ENCODE data around the gene SPRR2F. TPM values are rescaled to one million over a fixed set of nuclear protein-coding genes. Genes with fewer than 3 reads are reported as not detected.
"Not testable (repeated sequence)": the region's sequence is repeated elsewhere in the genome, so short reads cannot be mapped to it uniquely, and the experiment has no call there.

Gene SPRR2F
- total RNA-seq, 1 donor from 2014 or later = not detected

DNA sequence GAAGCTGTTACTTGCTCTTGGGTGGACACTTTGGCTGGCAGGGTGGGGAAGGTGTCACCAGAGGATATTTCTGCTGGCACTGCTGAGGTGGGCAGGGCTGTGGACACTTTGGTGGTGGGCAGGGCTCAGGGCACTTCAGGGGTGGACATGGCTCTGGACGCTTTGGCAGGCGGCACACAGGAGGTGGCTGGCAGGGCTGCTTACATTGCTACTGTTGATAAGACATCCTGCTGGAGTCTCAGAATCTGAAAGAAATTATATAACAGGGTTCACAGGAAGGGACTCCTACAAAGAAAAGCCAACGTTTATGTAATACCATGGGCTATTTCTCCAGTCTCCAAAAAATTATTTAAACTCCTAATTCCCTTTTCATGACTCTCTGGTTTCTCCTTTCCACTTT lies 27.2 kb upstream of the SPRR2F start:
- no peaks in the 10 kb centered on the region for H3K36me3 ChIP-seq (ENCODE audit: control insufficient read depth, insufficient read depth, low read length)
- H3K27me3 ChIP-seq (ENCODE audit: control insufficient read depth, insufficient read depth, low read length) = no peaks in the 10 kb centered on the region
- no peak for DNase-seq (ENCODE audit: low read depth)
- no peak overlapping the region for H3K4me3 ChIP-seq (ENCODE audit: low read depth, low read length)
- no peak for TF ChIP-seq CTCF (IDR thresholded peaks at IDR 0.05; ENCODE audit: insufficient read depth, low read length, poor library complexity, severe bottlenecking)

- H3K4me3 ChIP-seq (ENCODE audit: low read depth, low read length) = no peak overlapping the region
- no peaks in the 10 kb centered on the region for H3K36me3 ChIP-seq (ENCODE audit: control insufficient read depth, insufficient read depth, low read length)
- no peak for TF ChIP-seq CTCF (IDR thresholded peaks at IDR 0.05; ENCODE audit: insufficient read depth, low read length, poor library complexity, severe bottlenecking)
- DNase-seq (ENCODE audit: low read depth) = no peak
- H3K27me3 ChIP-seq (ENCODE audit: control insufficient read depth, insufficient read depth, low read length) = no peaks in the 10 kb centered on the region
Measured at GRCh38 chr1:153133743-153134142, 20.4 kb upstream of the SPRR2F start.

DNA sequence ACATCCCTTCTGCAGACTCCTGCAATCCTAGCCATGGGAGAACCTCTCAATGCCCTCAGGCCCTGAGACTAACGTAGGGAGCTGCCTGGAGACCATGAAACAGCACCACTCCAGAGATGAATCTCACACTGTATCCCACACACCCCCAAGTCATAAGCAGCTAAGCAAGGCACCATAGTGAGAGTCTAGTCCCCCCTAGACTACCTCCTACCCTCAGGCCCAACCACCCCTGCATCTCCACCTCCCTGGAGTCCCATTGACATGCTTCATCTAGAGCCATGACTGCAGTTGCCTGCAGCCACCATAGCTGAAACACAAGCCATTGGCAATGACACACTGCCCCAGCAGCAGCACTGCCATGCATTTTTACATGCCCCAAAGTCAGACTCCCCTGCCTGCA lies 20.0 kb upstream of the SPRR2F start:
- Histone ChIP-seq H3K27me3 (ENCODE audit: control insufficient read depth, insufficient read depth, low read length) (no peaks in the 10 kb centered on the region), H3K36me3 (ENCODE audit: control insufficient read depth, insufficient read depth, low read length) (no peaks in the 10 kb centered on the region), H3K4me3 (ENCODE audit: low read depth, low read length) (no peak overlapping the region)
- DNase-seq (ENCODE audit: low read depth) = no peak
- TF ChIP-seq CTCF (IDR thresholded peaks at IDR 0.05; ENCODE audit: insufficient read depth, low read length, poor library complexity, severe bottlenecking) = no peak

GRCh38 chr1:153128688-153129087 lies 15.4 kb upstream of the SPRR2F start:
- H3K27me3 ChIP-seq (ENCODE audit: control insufficient read depth, insufficient read depth, low read length); H3K36me3 ChIP-seq (ENCODE audit: control insufficient read depth, insufficient read depth, low read length): not testable (repeated sequence)

DNA sequence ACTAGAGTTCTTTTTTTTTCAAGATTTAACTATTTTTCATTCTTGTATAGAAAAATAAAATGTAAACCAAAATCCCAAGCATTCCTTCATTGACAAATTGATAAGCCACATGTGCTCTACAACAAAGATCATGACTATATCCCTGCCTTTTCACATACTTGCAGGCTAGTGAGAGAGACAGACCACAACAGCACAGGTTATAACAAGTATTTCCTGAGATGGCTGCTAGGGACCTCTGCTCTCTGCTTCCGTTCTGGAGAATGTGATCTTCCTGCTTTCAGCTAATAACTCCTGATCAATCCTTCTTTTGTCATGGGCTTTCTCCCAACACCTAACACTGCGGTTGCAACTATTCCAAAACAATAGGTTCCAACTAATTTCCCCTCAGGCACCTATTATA lies 14.0 kb upstream of the SPRR2F start:
- H3K36me3 ChIP-seq (ENCODE audit: control insufficient read depth, insufficient read depth, low read length) = no peaks in the 10 kb centered on the region
- TF ChIP-seq CTCF (IDR thresholded peaks at IDR 0.05; ENCODE audit: insufficient read depth, low read length, poor library complexity, severe bottlenecking) = no peak
- H3K27me3 ChIP-seq (ENCODE audit: control insufficient read depth, insufficient read depth, low read length) = peaks cover 2% of the 10 kb centered on the region
- no peak overlapping the region for H3K4me3 ChIP-seq (ENCODE audit: low read depth, low read length)
- DNase-seq (ENCODE audit: low read depth) = no peak

More at GRCh38 chr1:153128688-153129087, 15.4 kb upstream of the SPRR2F start:
- H3K4me3 ChIP-seq (ENCODE audit: low read depth, low read length); DNase-seq (ENCODE audit: low read depth): not testable (repeated sequence)

DNA sequence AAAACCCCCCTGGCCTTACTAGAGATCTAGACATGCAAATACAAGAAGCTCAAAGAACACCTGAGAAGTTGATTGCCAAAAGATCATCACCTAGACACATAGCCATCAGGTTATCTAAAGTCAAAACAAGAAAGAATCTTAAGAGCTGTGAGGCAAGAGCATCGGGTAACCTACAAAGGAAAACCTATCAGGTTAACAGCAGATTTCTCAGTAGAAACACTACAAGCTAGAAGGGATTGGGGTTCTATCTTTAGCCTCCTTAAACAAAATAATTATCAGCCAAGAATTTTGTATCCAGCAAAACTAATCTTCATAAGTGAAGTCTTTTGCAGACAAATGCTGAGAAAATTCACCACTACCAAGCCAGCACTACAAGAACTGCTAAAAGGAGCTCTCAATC lies 12.2 kb upstream of the SPRR2F start:
- no peak for TF ChIP-seq CTCF (IDR thresholded peaks at IDR 0.05; ENCODE audit: insufficient read depth, low read length, poor library complexity, severe bottlenecking)
- no peak for DNase-seq (ENCODE audit: low read depth)
- H3K27me3 ChIP-seq (ENCODE audit: control insufficient read depth, insufficient read depth, low read length) = peaks cover 2% of the 10 kb centered on the region
- H3K36me3 ChIP-seq (ENCODE audit: control insufficient read depth, insufficient read depth, low read length) = no peaks in the 10 kb centered on the region
- no peak overlapping the region for H3K4me3 ChIP-seq (ENCODE audit: low read depth, low read length)

GRCh38 chr1:153123793-153124192 lies 10.5 kb upstream of the SPRR2F start:
- not testable (repeated sequence) for H3K27me3 ChIP-seq (ENCODE audit: control insufficient read depth, insufficient read depth, low read length); H3K36me3 ChIP-seq (ENCODE audit: control insufficient read depth, insufficient read depth, low read length); H3K4me3 ChIP-seq (ENCODE audit: low read depth, low read length); DNase-seq (ENCODE audit: low read depth)

Measured in kidney epithelial cell (primary cell).